ENCODE measurements around the gene ZSCAN30. TPM values are rescaled to one million over a fixed set of nuclear protein-coding genes. Genes with fewer than 3 reads are reported as not detected.

The ZSCAN30 gene
- total and polyA plus RNA-seq, 2 of the 13 experiments (the other 11 are each of a cell fraction or from before 2014, with no cell fraction given) = 7.4 to 7.7 TPM

DNA sequence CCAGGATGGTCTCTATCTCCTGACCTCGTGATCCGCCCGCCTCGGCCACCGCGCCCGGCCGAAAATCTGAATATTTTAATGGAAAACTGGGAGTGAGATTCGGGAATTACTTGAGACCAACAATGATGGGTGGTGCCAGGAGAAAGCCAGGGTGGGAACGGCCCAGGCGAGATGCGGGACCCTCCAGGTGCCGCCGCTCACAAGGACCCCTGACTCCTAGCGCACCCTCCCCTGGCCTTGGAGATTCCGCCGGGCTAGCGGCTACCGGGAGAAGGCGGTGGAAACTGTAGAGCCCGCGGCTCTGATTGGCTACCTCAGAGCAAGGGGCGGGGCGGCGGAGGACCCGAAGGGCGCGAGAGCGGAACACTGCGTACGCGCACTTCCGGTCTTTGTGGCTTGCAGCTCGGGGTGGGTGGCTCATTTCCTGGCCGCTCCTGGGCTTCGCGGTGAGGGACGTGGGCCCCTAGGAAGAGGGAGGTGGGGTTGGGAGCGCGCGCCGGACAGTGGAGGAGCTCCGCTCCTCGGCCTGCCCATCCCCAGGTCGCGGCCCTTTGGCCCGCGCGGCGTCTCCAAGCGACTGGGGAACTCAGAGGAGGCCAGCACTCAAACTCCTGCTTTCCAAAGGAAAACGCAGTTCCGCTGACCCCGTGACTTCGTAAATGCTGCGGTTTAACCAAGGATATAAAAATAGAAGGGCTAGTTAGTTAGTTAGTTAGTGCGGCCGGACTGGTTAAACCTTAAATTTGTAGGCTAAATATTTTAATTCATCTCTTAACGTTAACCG is 49.2 kb downstream of the ZSCAN30 start, which contains the start of gene ZNF397 (continued):
- TF ChIP-seq ZMAT3 (CRISPR knock-in tag; conservative IDR thresholded peaks at IDR 0.05) (peak; percentile 66; the same call in 1 of the 2 replicates), PAX8 (CRISPR knock-in tag; IDR thresholded peaks at IDR 0.05; ENCODE audit: borderline replicate concordance) (no peak), BORCS8-MEF2B (CRISPR knock-in tag; IDR thresholded peaks at IDR 0.05) (peak; percentile 68; the same call in 1 of the 2 replicates), ZNF776 (CRISPR knock-in tag; IDR thresholded peaks at IDR 0.05) (no peak), ZNF577 (CRISPR knock-in tag; IDR thresholded peaks at IDR 0.05; ENCODE audit: borderline replicate concordance, low read depth) (no peak), ELF4 (CRISPR knock-in tag; IDR thresholded peaks at IDR 0.05; ENCODE audit: borderline replicate concordance) (0 out of 2 replicates have a peak, but pooled peaks have one; percentile 74), REPIN1 (CRISPR knock-in tag; IDR thresholded peaks at IDR 0.05; ENCODE audit: borderline replicate concordance, low read depth) (no peak; the same call in 1 of the 2 replicates), SSRP1 (CRISPR knock-in tag; IDR thresholded peaks at IDR 0.05) (no peak), GTF2F1 (IDR thresholded peaks at IDR 0.05; ENCODE audit: low read length) (no peak), ZIK1 (CRISPR knock-in tag; IDR thresholded peaks at IDR 0.05; ENCODE audit: borderline replicate concordance, low read depth) (no peak), ZNF496 (CRISPR knock-in tag; IDR thresholded peaks at IDR 0.05; ENCODE audit: insufficient replicate concordance) (no peak), THYN1 (CRISPR knock-in tag; IDR thresholded peaks at IDR 0.05; ENCODE audit: borderline replicate concordance, low read depth) (0 out of 2 replicates have a peak, but pooled peaks have one; percentile 26), CHD4 (IDR thresholded peaks at IDR 0.05; ENCODE audit: borderline replicate concordance, low read length) (no peak), SOX5 (CRISPR knock-in tag; IDR thresholded peaks at IDR 0.05; ENCODE audit: borderline replicate concordance) (0 out of 2 replicates have a peak, but pooled peaks have one; percentile 33), ARNT2 (CRISPR knock-in tag; IDR thresholded peaks at IDR 0.05; ENCODE audit: low read depth) (peak; percentile 79; the same call in 1 of the 2 replicates), NRL (CRISPR knock-in tag; IDR thresholded peaks at IDR 0.05; ENCODE audit: borderline replicate concordance) (peak; percentile 18; the same call in 1 of the 2 replicates), DR1 (CRISPR knock-in tag; IDR thresholded peaks at IDR 0.05) (peak; percentile 80), TRIM24 (CRISPR knock-in tag; IDR thresholded peaks at IDR 0.05) (no peak), NFKB2 (CRISPR knock-in tag; IDR thresholded peaks at IDR 0.05; ENCODE audit: borderline replicate concordance) (peak; percentile 80; the same call in 1 of the 2 replicates), PAF1 (CRISPR knock-in tag; IDR thresholded peaks at IDR 0.05) (no peak), NR2C2 (CRISPR knock-in tag; IDR thresholded peaks at IDR 0.05; ENCODE audit: borderline replicate concordance) (peak; percentile 52; the same call in 1 of the 2 replicates), NFYB (CRISPR knock-in tag; IDR thresholded peaks at IDR 0.05) (peak; percentile 92), JARID2 (CRISPR knock-in tag; IDR thresholded peaks at IDR 0.05; ENCODE audit: insufficient replicate concordance) (no peak), ZNF780A (CRISPR knock-in tag; IDR thresholded peaks at IDR 0.05) (no peak)
- TF ChIP-seq, protein P1, sequence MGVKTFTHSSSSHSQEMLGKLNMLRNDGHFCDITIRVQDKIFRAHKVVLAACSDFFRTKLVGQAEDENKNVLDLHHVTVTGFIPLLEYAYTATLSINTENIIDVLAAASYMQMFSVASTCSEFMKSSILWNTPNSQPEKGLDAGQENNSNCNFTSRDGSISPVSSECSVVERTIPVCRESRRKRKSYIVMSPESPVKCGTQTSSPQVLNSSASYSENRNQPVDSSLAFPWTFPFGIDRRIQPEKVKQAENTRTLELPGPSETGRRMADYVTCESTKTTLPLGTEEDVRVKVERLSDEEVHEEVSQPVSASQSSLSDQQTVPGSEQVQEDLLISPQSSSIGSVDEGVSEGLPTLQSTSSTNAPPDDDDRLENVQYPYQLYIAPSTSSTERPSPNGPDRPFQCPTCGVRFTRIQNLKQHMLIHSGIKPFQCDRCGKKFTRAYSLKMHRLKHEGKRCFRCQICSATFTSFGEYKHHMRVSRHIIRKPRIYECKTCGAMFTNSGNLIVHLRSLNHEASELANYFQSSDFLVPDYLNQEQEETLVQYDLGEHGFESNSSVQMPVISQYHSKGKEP (CRISPR knock-in tag; IDR thresholded peaks at IDR 0.05) = peak; percentile 57; the same call in 1 of the 2 replicates
- TF ChIP-seq, protein P2, sequence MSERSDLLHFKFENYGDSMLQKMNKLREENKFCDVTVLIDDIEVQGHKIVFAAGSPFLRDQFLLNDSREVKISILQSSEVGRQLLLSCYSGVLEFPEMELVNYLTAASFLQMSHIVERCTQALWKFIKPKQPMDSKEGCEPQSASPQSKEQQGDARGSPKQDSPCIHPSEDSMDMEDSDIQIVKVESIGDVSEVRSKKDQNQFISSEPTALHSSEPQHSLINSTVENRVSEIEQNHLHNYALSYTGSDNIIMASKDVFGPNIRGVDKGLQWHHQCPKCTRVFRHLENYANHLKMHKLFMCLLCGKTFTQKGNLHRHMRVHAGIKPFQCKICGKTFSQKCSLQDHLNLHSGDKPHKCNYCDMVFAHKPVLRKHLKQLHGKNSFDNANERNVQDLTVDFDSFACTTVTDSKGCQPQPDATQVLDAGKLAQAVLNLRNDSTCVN (CRISPR knock-in tag; IDR thresholded peaks at IDR 0.05; ENCODE audit: borderline replicate concordance) = peak; percentile 38; the same call in 1 of the 2 replicates

All from HepG2 (cell line).